ENCODE results near the gene PTGFRN. TPM values are rescaled to one million over a fixed set of nuclear protein-coding genes. Genes with fewer than 3 reads are reported as not detected.

The PTGFRN gene
- total and polyA plus RNA-seq, 2 of the 8 experiments (the other 6 are each of a cell fraction or from before 2014, with no cell fraction given): 13.0 to 32.6 TPM

- H3K27me3 ChIP-seq (replicated peaks in 1 of 4; ENCODE audit: control insufficient read depth in 3 of 4, extremely low read depth in 1 of 4, insufficient read depth in 3 of 4, low read length in 3 of 4): no peaks in the 10 kb centered on the region
- peaks cover 0 to 4% (median 0%) of the 10 kb centered on the region in 4 experiments; a peak in 1 of 7 replicates for H3K4me1 ChIP-seq (replicated peaks in 1 of 4; ENCODE audit: control insufficient read depth in 3 of 4, insufficient read depth in 4 of 4, low read length in 3 of 4)
- H3K56ac ChIP-seq (replicated peaks; ENCODE audit: insufficient read length, low read depth, low read length): no peak overlapping the region
- DNase-seq (ENCODE audit: low read depth in 1 of 2, low spot score in 2 of 2): no peak
- H3K18ac ChIP-seq (ENCODE audit: extremely low read depth, low read length): no peak overlapping the region
- no peaks in the 10 kb centered on the region for H3K79me2 ChIP-seq (ENCODE audit: control insufficient read depth in 1 of 2, insufficient read depth in 2 of 2, low read length in 2 of 2)
- H2AFZ ChIP-seq (ENCODE audit: low read length): no peak overlapping the region
- no peak overlapping the region for H3K27ac ChIP-seq (ENCODE audit: low read depth, low read length)
- no peak overlapping the region for H3K14ac ChIP-seq (ENCODE audit: insufficient read length)
- H3K9ac ChIP-seq (replicated peaks in 1 of 4; ENCODE audit: extremely low read depth in 1 of 4, low read depth in 3 of 4, low read length in 3 of 4): no peak overlapping the region
- no peak overlapping the region for H2BK5ac ChIP-seq (ENCODE audit: low read depth, low read length)
- WGBS, 2 experiments (ENCODE audit: extremely low coverage in 1 of 2, insufficient coverage in 1 of 2, insufficient read length in 1 of 2, insufficient replicate concordance in 2 of 2, low coverage in 1 of 2, low lambda C conversion rate in 2 of 2, missing lambda C conversion rate in 1 of 2): 94% methylated on average over 7 of the region's 7 CpGs; no CpG with 5 or more reads in 1 of the 2 experiments
- no peak overlapping the region for H3K23ac ChIP-seq (ENCODE audit: insufficient read length)
- no peaks in the 10 kb centered on the region for H3K36me3 ChIP-seq (ENCODE audit: control insufficient read depth in 2 of 4, insufficient read depth in 4 of 4, low read length in 3 of 4)
- no peak overlapping the region for H2BK120ac ChIP-seq (replicated peaks; ENCODE audit: low read depth, low read length)
- ChIA-PET POLR2A (ENCODE audit: partially characterized antibody) (no interaction called here), CTCF (ENCODE audit: partially characterized antibody) (no interaction called here)
- no peak overlapping the region for H3K4me3 ChIP-seq (ENCODE audit: extremely low read depth in 1 of 4, insufficient read depth in 2 of 4, low read depth in 3 of 4, low read length in 4 of 4)
- H4K8ac ChIP-seq (ENCODE audit: extremely low read depth, insufficient read depth, low read length): no peak overlapping the region
- H2BK20ac ChIP-seq (ENCODE audit: low read length): no peak overlapping the region
- H2BK15ac ChIP-seq (ENCODE audit: low read length): no peak overlapping the region
- H3K4me2 ChIP-seq (ENCODE audit: insufficient read depth in 1 of 2, low read depth in 2 of 2, low read length in 2 of 2): no peak overlapping the region
- H3K9me3 ChIP-seq (ENCODE audit: insufficient read depth in 2 of 2, low read depth in 1 of 2, low read length in 1 of 2): 0 out of 4 replicates have a peak, but pooled peaks cover 0 to 3% of the 10 kb centered on the region in 2 experiments
- H3K23me2 ChIP-seq (ENCODE audit: low read depth, low read length): no peaks in the 10 kb centered on the region
- no peak overlapping the region for H3K4ac ChIP-seq (replicated peaks; ENCODE audit: insufficient read length, low read depth, low read length)
- H4K20me1 ChIP-seq (replicated peaks in 1 of 2; ENCODE audit: control insufficient read depth in 1 of 2, insufficient read depth in 2 of 2, low read length in 2 of 2): no peaks in the 10 kb centered on the region
- no peak overlapping the region for H2BK12ac ChIP-seq (ENCODE audit: low read depth, low read length)
- H4K91ac ChIP-seq (replicated peaks; ENCODE audit: insufficient read length, low read length): no peak overlapping the region
- H3K79me1 ChIP-seq (ENCODE audit: low read depth, low read length): no peaks in the 10 kb centered on the region
- H4K5ac ChIP-seq (ENCODE audit: insufficient read length, low read depth, low read length): no peak overlapping the region
- FAIRE-seq: no peak
- no peak overlapping the region for H2AK5ac ChIP-seq (ENCODE audit: low read depth, low read length)
- TF ChIP-seq MAX (IDR thresholded peaks at IDR 0.05) (no peak), ASH2L (IDR thresholded peaks at IDR 0.05; ENCODE audit: low read length) (no peak), PHF8 (conservative IDR thresholded peaks at IDR 0.05; ENCODE audit: low read depth, low read length) (no peak), ZNF274 (IDR thresholded peaks at IDR 0.05; ENCODE audit: borderline replicate concordance, extremely low read depth, low read length) (no peak), CTBP2 (IDR thresholded peaks at IDR 0.05; ENCODE audit: borderline replicate concordance, insufficient read depth, insufficient read length, low read length) (no peak), TAF1 (IDR thresholded peaks at IDR 0.05; ENCODE audit: low read depth, low read length) (no peak), RFX5 (IDR thresholded peaks at IDR 0.05; ENCODE audit: borderline replicate concordance, low read depth, low read length) (no peak), FOSL1 (IDR thresholded peaks at IDR 0.05; ENCODE audit: insufficient read depth, low read depth, low read length) (no peak)
- TF ChIP-seq, protein P1, sequence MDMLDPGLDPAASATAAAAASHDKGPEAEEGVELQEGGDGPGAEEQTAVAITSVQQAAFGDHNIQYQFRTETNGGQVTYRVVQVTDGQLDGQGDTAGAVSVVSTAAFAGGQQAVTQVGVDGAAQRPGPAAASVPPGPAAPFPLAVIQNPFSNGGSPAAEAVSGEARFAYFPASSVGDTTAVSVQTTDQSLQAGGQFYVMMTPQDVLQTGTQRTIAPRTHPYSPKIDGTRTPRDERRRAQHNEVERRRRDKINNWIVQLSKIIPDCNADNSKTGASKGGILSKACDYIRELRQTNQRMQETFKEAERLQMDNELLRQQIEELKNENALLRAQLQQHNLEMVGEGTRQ (IDR thresholded peaks at IDR 0.05; ENCODE audit: low read length): no peak
- TF ChIP-seq, protein P2, sequence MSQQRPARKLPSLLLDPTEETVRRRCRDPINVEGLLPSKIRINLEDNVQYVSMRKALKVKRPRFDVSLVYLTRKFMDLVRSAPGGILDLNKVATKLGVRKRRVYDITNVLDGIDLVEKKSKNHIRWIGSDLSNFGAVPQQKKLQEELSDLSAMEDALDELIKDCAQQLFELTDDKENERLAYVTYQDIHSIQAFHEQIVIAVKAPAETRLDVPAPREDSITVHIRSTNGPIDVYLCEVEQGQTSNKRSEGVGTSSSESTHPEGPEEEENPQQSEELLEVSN (IDR thresholded peaks at IDR 0.05): no peak
These were observed 83.6 kb downstream of the PTGFRN start for GRCh38 chr1:116993286-116993685.

Measured in H1 (cell line).